Measurements from ENCODE around the gene PTBP3. TPM values are rescaled to one million over a fixed set of nuclear protein-coding genes. Genes with fewer than 3 reads are reported as not detected.
"Not testable (repeated sequence)": the region's sequence is repeated elsewhere in the genome, so short reads cannot be mapped to it uniquely, and the experiment has no call there.

The PTBP3 gene
- polyA plus RNA-seq, 3 donors: 80.2 to 116 (median 99.9) TPM

DNA sequence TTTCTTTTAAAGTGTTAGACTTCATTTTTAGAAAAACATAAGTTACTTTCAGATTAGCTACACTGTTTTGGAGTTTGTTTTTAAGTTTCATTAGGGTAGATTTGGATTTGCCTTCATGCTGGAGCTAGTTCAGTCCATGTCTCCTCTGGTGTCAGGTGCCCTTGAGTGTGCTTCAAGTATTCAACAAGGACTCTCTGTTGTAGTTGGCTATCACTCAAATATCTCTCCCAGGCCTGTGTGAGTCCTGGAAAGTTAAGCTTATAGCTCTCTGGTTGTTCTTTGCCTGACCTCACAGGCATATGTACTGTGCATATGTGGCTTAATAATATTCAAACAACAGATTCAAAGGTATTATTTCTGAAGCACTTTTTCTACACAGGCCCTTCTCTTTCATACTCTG lies 45.4 kb downstream of the PTBP3 start:
- DNase-seq (ENCODE audit: extremely low read depth in 1 of 11, low read depth in 9 of 11, low spot score in 4 of 11): no peak

- no peak for DNase-seq (ENCODE audit: extremely low read depth in 1 of 11, low read depth in 9 of 11, low spot score in 4 of 11)
Measured at GRCh38 chr9:112286926-112287325, 46.5 kb downstream of the PTBP3 start.

DNA sequence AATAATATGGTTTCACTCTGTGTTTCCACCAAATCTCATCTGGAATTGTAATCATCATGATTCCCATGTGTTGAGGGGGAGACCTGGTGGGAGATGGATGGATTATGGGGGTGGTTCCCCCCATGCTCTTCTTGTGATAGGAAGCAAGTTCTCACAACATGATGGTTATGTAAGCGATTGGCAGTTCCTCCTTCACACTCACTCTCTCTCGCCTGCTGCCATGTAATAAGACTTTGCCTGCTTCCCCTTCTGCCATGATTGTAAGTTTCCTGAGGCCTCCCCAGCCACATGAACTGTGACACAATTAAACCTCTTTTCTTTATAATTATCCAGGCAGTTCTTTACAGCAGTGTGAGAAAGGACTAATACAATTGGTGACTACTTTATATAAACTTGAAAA lies 48.4 kb downstream of the PTBP3 start:
- DNase-seq (ENCODE audit: extremely low read depth in 1 of 11, low read depth in 9 of 11, low spot score in 4 of 11): no peak

DNA sequence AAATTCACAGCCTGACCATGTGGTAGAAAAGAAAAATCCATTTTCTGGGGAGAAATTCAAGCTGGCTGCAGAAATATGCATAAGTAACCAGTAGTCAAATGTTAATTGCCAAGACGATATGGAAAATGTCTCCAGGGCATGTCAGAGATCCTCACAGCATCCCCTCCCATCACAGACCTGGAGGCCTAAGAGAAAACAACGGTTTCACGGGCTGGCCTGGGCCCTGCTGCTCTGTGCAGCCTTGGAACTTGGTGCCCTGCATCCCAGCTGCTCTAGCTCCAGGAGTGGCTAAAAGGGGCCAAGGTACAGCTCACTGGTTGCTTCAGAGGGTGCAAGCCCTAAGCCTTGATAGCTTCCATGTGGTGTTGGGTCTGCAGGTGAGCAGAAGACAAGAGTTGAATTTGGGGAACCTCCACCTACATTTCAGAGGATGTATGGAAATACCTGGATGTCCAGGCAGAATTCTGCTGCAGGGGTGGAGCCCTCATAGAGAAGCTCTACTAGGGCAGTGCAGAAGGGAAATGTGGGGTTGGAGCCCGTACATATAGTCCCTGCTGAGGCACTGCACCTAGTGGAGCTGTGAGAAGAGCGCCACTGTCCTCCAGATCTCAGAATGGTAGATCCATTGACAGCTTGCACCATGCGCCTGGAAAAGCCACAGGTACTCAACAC lies 49.7 kb downstream of the PTBP3 start:
- no peak for DNase-seq (ENCODE audit: extremely low read depth in 1 of 11, low read depth in 9 of 11, low spot score in 4 of 11)

DNA sequence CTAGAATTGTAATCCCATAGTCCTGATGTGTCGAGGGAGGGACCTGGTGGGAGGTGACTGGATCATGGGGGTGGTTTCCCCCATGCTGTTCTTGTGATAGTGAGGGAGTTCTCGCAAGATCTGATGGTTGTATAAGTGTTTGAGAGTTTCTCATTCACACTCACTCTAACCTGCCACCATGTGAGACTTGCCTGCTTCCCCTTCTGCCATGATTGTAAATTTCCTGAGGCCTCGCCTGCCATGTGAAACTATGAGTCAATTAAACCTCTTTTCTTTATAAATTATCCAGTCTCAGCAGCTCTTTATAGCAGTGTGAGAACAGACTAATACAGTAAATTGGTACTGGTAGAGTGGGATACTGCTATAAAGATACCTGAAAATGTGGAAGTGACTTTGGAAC lies 50.6 kb downstream of the PTBP3 start:
- not testable (repeated sequence) for DNase-seq (ENCODE audit: extremely low read depth in 1 of 11, low read depth in 9 of 11, low spot score in 4 of 11)

DNA sequence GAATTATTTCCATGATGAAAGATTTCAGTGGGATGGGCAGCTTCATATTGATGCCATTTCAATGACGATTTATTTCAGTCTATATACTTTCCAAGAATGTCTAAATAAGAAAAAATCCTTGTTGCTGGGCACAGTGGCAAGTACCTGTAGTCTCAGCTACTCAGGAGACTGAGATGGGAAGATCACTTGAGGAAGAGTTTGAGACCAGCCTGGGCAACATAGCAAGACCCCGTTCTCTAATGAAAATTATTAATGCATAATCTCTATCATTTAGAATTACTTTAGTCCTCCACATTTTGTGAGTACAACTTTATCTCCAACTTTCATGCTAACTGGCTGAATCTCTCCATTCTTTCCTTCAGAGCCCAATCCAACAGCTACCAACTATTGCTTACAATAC lies 52.5 kb downstream of the PTBP3 start:
- DNase-seq (ENCODE audit: extremely low read depth in 1 of 11, low read depth in 9 of 11, low spot score in 4 of 11): no peak

GRCh38 chr9:112279501-112279900 lies 53.9 kb downstream of the PTBP3 start:
- no peak for DNase-seq (ENCODE audit: extremely low read depth in 1 of 11, low read depth in 9 of 11, low spot score in 4 of 11)

DNA sequence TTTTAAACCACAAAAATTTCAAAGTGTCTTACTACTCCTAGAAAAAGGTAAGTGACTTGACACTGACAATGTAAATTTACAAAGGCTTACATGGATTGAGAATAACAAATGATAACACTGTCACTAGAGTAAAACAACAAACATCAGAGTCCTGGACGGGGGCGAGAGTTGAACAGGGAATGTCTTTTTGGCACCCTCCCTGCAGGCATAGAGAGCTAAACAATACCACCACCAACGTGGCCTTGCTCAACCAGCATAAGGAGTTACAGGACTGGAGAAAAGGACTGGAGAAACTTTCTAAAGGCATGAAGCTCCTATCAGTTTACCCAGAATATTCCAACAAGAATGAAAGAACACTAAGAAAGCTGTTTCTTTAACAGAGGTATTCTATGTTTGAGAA lies 55.3 kb downstream of the PTBP3 start:
- DNase-seq (ENCODE audit: extremely low read depth in 1 of 11, low read depth in 9 of 11, low spot score in 4 of 11): no peak

- DNase-seq (ENCODE audit: extremely low read depth in 1 of 11, low read depth in 9 of 11, low spot score in 4 of 11): no peak
Measured at GRCh38 chr9:112274600-112274999, 58.8 kb downstream of the PTBP3 start.

- no peak for DNase-seq (ENCODE audit: extremely low read depth in 1 of 11, low read depth in 9 of 11, low spot score in 4 of 11)
Measured at GRCh38 chr9:112273876-112274275, 59.5 kb downstream of the PTBP3 start.

DNA sequence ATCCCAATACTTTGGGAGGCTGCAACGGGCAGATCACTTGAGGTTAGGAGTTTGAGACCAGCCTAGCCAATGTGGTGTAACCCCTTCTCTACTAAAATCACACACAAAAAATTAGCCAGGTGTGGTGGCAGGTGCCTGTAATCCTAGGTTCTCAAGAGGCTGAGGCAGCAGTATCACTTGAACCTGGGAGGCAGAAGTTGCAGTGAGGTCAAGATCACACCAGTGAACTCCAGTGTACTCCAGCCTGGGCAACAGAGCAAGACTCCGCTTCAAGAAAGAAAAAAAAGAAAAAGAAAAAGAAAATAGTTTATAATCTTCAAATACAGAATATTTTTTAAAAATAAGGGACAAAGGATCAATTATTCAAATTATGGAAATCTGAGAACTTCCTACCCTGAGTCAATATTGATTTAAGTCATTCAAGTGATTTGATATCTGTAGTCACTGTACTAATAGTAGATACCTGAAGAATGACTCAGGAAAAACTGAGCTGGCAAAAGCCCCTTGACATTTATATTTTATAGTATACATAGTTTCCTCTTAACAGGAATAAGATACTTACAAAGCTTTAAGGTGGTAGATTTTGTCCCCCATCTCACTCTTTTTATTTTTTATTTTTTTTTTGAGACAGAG lies 61.8 kb downstream of the PTBP3 start:
- DNase-seq (ENCODE audit: extremely low read depth in 1 of 11, low read depth in 9 of 11, low spot score in 4 of 11): no peak

- peak in 5 of 11 donors; percentile 5 to 14 (median 8) for DNase-seq (ENCODE audit: extremely low read depth in 1 of 11, low read depth in 9 of 11, low spot score in 4 of 11)
Measured at GRCh38 chr9:112268413-112268812, 65.0 kb downstream of the PTBP3 start.

DNA sequence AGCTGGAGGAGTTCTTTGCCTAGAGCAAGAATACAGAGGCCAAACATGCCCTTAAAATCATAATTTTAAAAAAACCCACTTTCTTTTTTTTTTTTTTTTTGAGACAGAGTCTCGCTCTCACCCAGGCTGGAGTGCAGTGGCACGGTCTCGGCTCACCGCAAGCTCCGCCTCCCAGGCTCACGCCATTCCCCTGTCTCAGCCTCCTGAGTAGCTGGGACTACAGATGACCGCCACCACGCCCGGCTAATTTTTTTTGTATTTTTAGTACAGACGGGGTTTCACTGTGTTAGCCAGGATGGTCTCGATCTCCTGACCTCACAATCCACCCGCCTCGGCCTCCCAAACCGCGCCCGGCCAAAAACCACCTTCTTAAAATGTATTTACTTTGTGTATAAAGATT lies 66.3 kb downstream of the PTBP3 start:
- DNase-seq (ENCODE audit: extremely low read depth in 1 of 11, low read depth in 9 of 11, low spot score in 4 of 11): not testable (repeated sequence)

- DNase-seq (ENCODE audit: extremely low read depth in 1 of 11, low read depth in 9 of 11, low spot score in 4 of 11): no peak
Measured at GRCh38 chr9:112265391-112265790, 68.0 kb downstream of the PTBP3 start.

DNA sequence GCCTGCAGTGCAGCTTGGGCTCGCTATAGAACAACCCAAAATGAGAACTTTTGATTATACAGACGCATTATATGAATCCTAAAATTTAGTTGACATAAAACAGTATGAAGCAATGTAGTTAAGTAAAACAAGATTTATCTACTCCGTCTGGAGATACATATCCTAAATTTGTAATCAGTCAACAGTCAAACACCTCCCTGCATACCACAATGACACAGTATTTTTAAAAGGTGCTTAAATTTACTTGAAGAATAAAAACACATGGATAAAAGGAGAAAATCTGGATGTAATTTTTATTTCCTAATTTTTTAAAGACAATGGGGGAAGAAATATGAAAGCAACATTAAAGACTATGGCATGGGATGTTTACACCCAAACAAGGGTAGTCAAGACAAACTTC lies 70.8 kb downstream of the PTBP3 start:
- no peak for DNase-seq (ENCODE audit: extremely low read depth in 1 of 11, low read depth in 9 of 11, low spot score in 4 of 11)

DNA sequence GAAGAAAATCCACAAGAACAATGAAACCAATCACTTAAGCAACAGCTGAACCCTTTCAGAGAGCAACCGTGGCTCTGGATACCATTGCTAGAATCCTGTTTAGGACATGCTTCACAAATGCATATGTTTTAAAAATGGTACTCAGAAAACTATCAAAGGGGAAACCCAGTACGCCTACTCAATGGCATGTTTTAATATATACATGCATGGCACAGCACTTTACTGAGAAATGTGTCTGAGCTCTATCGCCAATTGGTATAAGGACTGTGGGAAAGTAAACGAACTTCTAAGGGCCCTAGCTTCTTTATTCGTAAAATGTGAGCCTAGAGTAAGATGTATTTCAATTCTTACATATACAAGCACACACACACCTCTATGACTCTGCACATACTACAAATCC lies 72.3 kb downstream of the PTBP3 start:
- DNase-seq (ENCODE audit: extremely low read depth in 1 of 11, low read depth in 9 of 11, low spot score in 4 of 11): no peak

GRCh38 chr9:112258106-112258505 lies 75.3 kb downstream of the PTBP3 start:
- DNase-seq (ENCODE audit: extremely low read depth in 1 of 11, low read depth in 9 of 11, low spot score in 4 of 11): no peak

DNA sequence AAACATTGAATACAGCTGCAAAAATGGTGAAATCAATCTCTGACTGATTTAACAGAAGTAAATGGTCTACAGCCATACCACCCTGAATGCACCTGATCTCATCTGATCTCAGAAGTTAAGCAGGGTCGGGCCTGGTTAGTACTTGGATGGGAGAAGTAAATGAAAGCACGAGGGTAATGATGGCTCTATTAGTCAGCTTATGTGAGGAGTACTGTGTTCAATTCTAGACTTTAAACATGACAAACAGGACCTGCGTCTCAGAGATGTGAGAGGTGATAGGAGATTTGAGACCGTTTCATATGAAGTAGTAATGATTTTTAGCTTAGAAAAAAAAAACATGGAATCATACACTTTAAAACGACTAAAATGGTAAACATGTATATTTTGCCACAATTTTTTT lies 81.2 kb downstream of the PTBP3 start:
- DNase-seq (ENCODE audit: extremely low read depth in 1 of 11, low read depth in 9 of 11, low spot score in 4 of 11): no peak

DNA sequence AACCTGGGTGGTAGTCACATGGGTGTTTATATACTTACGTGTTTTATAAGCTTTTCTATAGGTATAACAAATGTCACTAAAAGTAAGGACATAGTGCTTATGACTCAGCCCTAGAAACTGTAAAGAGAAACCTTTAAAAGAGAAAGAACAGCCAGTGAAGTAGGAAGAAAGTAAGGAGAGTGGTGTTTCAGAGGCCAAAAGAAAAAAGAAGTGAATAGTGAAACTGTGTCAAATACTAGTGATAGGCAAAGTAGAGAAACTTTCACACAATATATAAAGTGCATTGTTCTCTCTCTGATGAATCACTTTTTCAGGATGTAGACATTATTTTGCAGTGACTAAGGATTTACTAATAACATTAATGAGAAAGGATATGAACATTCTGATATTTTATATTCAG lies 84.1 kb downstream of the PTBP3 start:
- DNase-seq (ENCODE audit: extremely low read depth in 1 of 11, low read depth in 9 of 11, low spot score in 4 of 11): no peak

GRCh38 chr9:112248722-112249121 lies 84.7 kb downstream of the PTBP3 start:
- no peak for DNase-seq (ENCODE audit: extremely low read depth in 1 of 11, low read depth in 9 of 11, low spot score in 4 of 11)

DNA sequence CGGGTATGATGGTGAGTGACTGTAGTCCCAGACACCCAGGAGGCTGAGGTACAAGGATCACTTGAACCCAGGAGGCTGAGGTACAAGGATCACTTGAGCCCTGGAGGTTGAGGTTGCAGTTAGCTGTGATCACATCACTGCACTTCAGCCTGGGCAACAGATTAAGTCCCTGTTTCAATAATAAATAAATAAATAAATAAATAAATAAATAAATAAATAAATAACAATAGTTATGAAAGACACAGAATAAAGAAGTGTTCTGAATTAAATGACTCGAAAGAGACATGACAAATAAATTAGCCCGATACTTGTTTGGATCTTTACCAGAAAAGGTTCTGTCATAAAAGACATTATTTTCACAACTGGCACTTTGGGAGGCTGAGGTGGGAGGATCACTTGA lies 86.3 kb downstream of the PTBP3 start:
- no peak for DNase-seq (ENCODE audit: extremely low read depth in 1 of 11, low read depth in 9 of 11, low spot score in 4 of 11)
